GM21447 (cell line): ENCODE results near the gene SP1.
"Not testable (repeated sequence)": the region's sequence is repeated elsewhere in the genome, so short reads cannot be mapped to it uniquely, and the experiment has no call there.

Experiments
- ATAC-seq: cut with Tn5 transposase; IDR thresholded peaks from one replicate; pipeline ENCODE4 v1.9.1; 2021; ENCODE audit not compliant: unreplicated experiment

Gene SP1

DNA sequence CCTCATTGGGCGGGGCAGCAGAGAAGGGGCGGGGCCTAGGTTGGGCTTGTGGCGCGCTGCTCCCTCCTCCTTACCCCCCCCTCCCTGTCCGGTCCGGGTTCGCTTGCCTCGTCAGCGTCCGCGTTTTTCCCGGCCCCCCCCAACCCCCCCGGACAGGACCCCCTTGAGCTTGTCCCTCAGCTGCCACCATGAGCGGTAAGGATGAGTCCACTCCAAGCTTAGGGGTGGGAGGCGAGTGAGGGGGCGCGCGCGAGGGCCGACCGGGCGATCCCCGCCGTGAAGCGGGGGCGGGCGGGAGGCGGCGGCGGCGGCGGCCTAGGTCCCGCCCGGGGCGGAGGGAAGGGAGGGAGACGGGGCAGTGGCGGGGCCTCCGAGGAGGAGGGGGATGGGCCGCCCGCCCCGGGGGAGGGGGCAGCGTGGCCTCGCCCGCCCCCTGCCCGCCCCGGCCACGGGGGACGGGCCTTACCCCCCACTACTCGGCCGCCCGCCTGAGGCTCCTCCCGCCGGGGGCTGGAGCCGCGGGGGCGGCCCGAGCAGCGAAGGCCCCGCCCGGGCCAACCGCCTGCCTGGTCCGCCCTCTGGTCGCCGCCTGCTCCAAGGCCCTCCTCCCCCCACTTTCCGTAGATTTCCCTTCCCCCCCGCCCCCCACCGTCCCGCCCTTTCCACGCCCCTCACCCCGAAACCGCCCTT lies at the start of gene SP1:
Gene SP1, plus strand, starts transcription at position 73 of the 690 bp plus-strand sequence. Its CDS starts 116 bp downstream, at position 189.
- peak; percentile 21 for ATAC-seq

- no peak for ATAC-seq
Measured at GRCh38 chr12:53330671-53331070, 49.3 kb upstream of the SP1 start.

- ATAC-seq = not testable (repeated sequence)
Measured at GRCh38 chr12:53332339-53332738, 47.6 kb upstream of the SP1 start.

GRCh38 chr12:53332744-53333143 lies 47.2 kb upstream of the SP1 start:
- no peak for ATAC-seq

DNA sequence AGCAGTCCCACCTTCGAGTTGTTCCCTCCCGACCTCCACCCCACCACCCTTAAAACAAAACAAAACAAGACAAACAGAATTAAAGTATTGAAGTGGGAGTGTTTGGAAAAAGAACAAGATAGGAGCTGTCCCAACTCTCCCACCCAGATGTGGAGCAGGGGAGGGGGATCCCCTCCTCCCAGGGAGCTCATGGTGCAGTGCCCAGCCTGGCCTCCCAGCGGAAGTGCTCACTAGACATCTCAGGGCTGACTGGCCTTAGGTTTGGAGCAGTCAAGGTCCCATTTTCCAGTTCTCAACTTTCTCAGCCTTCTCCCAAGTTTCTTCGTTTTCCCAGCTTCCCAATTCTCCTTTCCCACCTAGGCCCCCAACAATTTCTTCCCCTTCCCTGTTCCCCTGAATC lies 46.7 kb upstream of the SP1 start:
- ATAC-seq = no peak

DNA sequence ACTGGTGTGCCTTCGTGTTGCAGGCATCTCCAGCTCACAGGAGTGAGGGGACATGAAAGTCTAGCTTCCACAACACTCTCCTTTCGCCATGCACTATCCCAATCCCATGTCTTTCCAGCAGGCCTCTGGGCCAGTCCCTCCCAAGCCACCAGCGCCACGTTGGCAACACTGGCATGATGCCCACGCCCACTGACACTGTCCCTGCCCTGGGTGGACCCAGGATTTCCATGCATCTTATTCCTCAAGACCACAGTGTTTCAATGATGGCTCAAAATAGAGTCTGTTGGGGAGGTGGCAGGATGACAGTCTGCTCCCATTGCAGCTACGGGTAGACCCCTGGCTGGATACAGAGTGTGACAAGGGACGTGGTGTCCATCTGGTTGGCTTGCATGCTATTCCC lies 46.1 kb upstream of the SP1 start:
- ATAC-seq = no peak

DNA sequence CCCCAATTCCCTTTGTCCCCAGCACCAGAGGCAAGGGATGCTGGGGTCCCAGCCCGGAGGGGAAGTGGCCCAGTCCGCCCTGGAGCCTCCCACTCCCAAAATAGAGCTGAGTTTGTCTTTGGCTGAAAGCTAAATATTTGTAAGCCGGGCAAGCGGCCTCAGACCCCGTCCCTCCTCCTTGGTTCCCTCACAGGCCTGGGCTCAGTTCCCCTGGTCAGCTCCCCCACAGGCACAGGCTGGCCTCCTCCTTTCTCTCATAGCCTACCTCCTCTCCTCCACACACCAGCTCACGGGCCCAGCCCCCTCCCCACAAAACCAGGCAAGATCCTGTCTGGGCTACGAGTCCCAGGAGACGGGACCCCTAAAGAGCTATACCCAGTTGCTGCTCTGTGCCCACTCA lies 45.2 kb upstream of the SP1 start:
- no peak for ATAC-seq

- ATAC-seq = no peak
Measured at GRCh38 chr12:53336181-53336681, 43.7 kb upstream of the SP1 start, which contains the start of gene SP7. TSS of gene SP7 (minus strand) at chr12:53336354. CDS start at chr12:53335646, 708 bp downstream.

- ATAC-seq = no peak
Measured at GRCh38 chr12:53338017-53338416, 42.0 kb upstream of the SP1 start.

- ATAC-seq = no peak
Measured at GRCh38 chr12:53338916-53339315, 41.1 kb upstream of the SP1 start.

GRCh38 chr12:53340398-53340797 lies 39.6 kb upstream of the SP1 start:
- ATAC-seq = no peak

- no peak for ATAC-seq
Measured at GRCh38 chr12:53343449-53343848, 36.5 kb upstream of the SP1 start.

DNA sequence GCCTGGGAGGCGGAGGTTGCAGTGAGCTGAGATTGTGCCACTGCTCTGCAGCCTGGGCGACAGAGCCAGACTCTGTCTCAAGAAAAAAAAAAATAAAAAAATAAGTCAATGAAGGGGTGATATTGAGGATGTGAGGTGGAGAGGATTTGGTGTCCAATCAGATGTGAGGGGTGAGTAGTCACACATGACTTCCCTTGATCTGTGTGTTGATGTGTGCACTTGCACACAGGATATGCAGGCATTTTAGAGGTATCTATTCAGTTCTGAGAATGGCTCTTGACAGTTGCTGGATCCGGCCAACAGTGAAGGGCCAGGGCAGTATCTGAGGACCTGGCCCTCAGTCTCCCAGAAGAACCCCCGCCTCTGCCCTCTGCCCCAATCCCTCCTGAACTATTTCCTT lies 36.0 kb upstream of the SP1 start:
- no peak for ATAC-seq

GRCh38 chr12:53344487-53344823 lies 35.5 kb upstream of the SP1 start:
- ATAC-seq = no peak

DNA sequence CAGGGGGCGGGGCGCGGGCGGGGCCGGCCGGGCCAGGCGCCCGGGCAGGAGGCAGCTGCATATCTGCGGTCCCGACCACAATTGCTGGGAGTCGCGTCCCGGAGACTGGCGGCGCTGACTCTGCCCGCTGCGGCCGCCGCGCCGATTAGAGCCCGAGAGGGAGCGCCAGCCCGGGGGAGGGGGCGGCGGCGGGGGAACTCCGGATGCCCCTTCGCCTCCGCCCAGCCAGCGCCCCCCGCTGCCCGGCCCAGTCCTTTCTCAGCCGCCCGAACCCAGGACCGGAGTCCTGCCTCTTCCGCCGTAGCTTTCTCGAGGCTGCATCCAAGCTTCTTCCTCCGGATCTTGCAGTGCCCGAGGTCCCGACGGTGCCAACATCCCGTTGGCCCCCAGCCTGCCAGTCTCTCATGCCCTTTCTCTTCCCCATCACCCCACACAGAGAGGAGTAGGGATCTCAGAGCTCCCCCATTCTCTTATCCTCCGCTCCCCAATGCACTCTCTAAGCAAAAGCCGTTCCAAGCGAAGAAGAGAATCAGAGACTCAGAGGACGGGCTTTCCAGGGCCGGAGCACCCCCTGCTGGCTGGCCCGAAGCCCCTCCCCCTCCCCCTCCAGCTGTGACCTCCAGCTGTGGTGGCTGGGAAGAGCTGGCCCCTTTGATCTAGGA lies 35.0 kb upstream of the SP1 start:
- peak; percentile 86 for ATAC-seq

DNA sequence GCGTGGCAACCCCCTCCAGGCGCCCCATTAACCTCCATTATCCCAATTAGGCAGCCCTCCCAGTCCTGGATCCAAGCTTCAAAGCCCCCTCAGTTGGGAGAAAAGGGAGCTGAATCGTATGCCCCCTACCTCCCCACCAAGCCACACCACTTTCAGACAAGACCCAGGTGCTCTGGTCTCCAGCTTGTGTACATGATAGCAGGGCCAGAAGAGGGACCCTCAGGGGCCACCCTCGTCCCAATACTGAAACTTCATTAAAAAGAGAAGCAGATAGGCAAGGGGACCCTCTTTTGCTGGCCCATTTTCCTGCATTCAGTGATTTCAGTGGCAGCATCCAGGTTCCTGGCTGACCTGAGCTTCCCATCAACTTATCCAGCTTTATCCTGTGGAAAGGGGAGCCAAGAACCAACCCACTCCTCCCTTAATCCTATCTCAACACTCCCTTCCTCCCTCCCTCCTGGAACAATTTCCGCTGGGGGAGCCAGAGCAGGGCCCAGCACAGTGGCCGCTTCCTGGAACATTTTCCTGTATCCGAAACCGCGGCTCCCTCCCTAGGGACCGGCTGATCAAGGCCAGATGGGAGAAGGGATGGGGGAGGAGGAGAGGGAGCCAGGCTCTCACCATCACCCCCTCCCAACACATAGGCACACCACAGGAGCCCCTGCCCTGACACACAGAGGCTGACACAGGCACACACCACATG lies 34.3 kb upstream of the SP1 start:
- no peak for ATAC-seq

GRCh38 chr12:53346491-53346890 lies 33.5 kb upstream of the SP1 start:
- ATAC-seq = no peak

- ATAC-seq = no peak
Measured at GRCh38 chr12:53347905-53348304, 32.1 kb upstream of the SP1 start.

DNA sequence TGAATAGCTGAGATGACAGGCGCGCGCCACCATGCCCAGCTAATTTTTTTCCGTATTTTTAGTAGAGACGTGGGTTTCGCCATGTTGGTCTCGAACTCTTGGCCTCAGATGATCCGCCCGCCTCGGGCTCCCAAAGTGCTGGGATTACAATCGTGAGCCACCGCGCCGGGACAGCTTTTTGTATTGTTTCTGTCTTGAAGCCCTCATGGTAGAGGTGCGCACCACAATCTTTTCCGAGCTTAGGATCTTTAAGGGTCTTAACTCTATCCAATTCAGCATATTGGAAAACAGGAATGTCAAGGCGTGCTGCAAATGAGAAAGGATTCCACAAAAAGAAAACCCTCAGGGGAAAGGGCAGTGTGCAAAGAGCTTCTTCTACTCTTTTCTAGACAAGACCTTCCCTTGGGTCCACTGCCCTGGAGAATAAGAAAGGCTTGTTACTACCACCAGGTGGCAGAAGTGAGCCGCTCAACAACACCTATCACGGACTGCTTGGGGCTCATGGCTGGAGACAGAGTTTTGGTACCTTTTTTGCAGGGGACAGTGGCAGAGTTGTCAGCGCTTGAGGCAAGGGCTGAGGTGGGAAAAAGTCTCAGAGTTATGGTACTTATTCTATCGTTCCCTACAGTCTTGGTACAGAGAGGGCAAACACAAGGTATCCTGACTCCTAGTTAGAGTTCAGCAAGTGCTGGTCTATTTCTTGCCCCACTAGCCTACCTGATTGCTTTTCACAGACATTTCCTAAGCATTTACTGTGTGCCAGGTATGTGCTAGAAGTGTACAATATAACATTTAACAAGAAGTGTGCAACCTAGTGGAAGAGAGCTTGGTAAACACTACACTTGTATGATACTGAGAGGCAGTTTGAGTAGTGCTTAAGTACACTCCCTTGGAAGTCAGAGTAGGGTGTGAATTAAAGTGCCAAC lies 27.4 kb upstream of the SP1 start:
- ATAC-seq = peak; percentile 86

DNA sequence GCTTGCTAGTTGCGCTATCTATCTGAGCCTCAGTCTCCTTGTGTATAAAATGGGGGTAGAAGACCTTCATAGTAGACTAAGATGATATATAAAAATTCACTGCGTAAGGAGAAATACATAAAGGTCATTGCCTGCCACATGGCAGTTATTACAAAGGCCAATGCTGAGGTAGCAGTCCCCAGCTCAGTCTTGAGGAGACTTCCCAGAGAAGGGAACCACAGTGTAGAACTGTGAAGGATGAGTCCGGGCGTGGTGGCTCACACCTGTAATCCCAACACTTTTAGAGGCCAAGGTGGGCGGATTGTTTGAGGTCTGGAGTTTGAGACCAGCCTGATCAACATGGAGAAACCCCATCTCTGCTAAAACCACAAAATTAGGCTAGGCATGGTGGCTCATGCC lies 26.7 kb upstream of the SP1 start:
- ATAC-seq = no peak

DNA sequence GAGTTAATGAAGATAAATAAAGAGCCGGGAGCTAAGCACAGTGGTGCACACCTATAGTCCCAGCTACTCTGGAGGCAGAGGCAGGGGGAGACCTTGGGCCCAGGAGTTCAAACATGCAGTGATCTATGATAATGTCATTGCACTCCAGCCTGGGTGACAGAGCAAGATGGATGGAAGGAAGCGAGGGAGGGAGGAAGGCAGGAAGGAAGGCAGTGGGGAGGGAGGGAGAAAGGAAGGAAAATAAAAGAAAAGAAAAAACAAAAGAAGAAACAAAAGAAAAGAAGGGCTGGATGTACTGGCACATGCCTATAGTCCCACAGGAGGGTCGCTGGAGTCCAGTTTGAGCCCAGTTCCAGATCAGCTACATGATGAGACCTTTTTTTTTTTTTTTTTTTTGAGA lies 24.9 kb upstream of the SP1 start:
- ATAC-seq = no peak
